Measurements from ENCODE around the gene SMYD3. TPM values are rescaled to one million over a fixed set of nuclear protein-coding genes. Genes with fewer than 3 reads are reported as not detected.

SMYD3 gene
- total RNA-seq, 1 experiment from 2014 or later: 17.4 TPM

DNA sequence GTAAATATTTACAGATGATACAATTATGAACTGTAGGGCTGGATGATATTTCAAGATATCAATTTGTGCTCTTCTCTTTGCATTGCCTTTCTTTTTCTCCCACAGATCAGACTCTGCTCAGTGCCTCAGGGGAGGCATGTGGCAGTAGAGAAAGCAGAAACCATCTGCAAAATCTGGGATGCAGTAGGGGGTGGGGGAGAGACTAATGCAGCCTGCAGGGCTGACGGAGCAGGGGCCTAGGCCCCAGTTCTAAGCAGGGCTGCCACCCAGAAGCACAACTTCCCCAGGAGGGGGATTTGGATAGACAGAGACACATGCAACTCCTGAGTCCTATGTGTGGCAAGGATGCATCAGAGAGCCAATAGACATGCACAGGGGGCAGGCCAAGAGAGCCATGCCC, 511.6 kb downstream of the SMYD3 start:
- Histone ChIP-seq H3K27ac (ENCODE audit: low read length) (no peak overlapping the region), H3K4me1 (ENCODE audit: control insufficient read depth, insufficient read depth, low read length) (peaks cover 4% of the 10 kb centered on the region; the same call in 1 of the 2 replicates), H3K9me3 (ENCODE audit: control insufficient read depth, insufficient read depth, low read depth, low read length) (no peaks in the 10 kb centered on the region), H3K4me3 (ENCODE audit: low read depth in 2 of 2, low read length in 2 of 2) (no peak overlapping the region), H3K27me3 (ENCODE audit: control insufficient read depth, insufficient read depth, low read length) (no peaks in the 10 kb centered on the region), H3K36me3 (ENCODE audit: control insufficient read depth, insufficient read depth, low read length) (no peaks in the 10 kb centered on the region)
- intact Hi-C loops (cut with micrococcal nuclease; ENCODE audit: unreplicated experiment): no loop called here
- BruUV-seq (replicated peaks): no TSS peak
- ATAC-seq (no peak), DNase-seq (ENCODE audit: low read depth, low spot score) (no peak)
- TF ChIP-seq POLR2AphosphoS5 (IDR thresholded peaks at IDR 0.05; ENCODE audit: low read depth, low read length): no peak
- TF ChIP-seq SIN3A (IDR thresholded peaks at IDR 0.05; ENCODE audit: borderline replicate concordance, insufficient read depth, low read depth, low read length): no peak
- TF ChIP-seq, protein P1, sequence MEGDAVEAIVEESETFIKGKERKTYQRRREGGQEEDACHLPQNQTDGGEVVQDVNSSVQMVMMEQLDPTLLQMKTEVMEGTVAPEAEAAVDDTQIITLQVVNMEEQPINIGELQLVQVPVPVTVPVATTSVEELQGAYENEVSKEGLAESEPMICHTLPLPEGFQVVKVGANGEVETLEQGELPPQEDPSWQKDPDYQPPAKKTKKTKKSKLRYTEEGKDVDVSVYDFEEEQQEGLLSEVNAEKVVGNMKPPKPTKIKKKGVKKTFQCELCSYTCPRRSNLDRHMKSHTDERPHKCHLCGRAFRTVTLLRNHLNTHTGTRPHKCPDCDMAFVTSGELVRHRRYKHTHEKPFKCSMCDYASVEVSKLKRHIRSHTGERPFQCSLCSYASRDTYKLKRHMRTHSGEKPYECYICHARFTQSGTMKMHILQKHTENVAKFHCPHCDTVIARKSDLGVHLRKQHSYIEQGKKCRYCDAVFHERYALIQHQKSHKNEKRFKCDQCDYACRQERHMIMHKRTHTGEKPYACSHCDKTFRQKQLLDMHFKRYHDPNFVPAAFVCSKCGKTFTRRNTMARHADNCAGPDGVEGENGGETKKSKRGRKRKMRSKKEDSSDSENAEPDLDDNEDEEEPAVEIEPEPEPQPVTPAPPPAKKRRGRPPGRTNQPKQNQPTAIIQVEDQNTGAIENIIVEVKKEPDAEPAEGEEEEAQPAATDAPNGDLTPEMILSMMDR (IDR thresholded peaks at IDR 0.05): no peak
- TF ChIP-seq, protein P2, sequence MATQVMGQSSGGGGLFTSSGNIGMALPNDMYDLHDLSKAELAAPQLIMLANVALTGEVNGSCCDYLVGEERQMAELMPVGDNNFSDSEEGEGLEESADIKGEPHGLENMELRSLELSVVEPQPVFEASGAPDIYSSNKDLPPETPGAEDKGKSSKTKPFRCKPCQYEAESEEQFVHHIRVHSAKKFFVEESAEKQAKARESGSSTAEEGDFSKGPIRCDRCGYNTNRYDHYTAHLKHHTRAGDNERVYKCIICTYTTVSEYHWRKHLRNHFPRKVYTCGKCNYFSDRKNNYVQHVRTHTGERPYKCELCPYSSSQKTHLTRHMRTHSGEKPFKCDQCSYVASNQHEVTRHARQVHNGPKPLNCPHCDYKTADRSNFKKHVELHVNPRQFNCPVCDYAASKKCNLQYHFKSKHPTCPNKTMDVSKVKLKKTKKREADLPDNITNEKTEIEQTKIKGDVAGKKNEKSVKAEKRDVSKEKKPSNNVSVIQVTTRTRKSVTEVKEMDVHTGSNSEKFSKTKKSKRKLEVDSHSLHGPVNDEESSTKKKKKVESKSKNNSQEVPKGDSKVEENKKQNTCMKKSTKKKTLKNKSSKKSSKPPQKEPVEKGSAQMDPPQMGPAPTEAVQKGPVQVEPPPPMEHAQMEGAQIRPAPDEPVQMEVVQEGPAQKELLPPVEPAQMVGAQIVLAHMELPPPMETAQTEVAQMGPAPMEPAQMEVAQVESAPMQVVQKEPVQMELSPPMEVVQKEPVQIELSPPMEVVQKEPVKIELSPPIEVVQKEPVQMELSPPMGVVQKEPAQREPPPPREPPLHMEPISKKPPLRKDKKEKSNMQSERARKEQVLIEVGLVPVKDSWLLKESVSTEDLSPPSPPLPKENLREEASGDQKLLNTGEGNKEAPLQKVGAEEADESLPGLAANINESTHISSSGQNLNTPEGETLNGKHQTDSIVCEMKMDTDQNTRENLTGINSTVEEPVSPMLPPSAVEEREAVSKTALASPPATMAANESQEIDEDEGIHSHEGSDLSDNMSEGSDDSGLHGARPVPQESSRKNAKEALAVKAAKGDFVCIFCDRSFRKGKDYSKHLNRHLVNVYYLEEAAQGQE (IDR thresholded peaks at IDR 0.05; ENCODE audit: insufficient read depth in 1 of 2, low read depth in 2 of 2, low read length in 1 of 2): no peak
- no peak for TF ChIP-seq TCF7L2 (IDR thresholded peaks at IDR 0.05; ENCODE audit: low read depth, low read length)
- in situ Hi-C loops (cut with HindIII; ENCODE audit: low pct_unique_long_range_greater_than_20kb, low sequenced_read_pairs): no loop called here
- POLR2A ChIA-PET: no interaction called here
- CTCF ChIA-PET: no interaction called here

DNA sequence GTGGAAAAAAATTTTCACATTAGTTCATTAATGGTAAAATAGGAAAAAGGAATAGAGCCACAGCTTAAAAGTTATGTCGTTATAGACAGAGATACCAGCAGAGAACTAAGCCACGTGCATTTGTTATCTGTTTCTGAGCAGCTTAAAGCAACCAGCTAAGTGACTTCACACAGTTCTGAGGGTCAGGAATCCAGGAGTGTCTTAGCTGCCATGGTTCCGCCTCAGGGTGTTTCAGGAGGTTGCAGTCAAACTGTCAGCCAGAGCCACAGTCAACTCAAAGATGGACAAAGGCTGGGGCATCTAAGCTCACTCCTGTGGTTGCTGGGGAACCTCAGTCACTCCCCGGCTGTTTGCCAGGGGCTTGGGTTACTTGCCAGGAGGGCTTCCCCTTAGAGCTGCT, 515.8 kb downstream of the SMYD3 start:
- ChIA-PET POLR2A (no interaction called here), CTCF (no interaction called here)
- in situ Hi-C loops (cut with HindIII; ENCODE audit: low pct_unique_long_range_greater_than_20kb, low sequenced_read_pairs) (no loop called here), intact Hi-C loops (cut with micrococcal nuclease; ENCODE audit: unreplicated experiment) (no loop called here)
- TF ChIP-seq, protein P1 (IDR thresholded peaks at IDR 0.05): no peak
- TF ChIP-seq TCF7L2 (IDR thresholded peaks at IDR 0.05; ENCODE audit: low read depth, low read length): no peak
- TF ChIP-seq, protein P2 (IDR thresholded peaks at IDR 0.05; ENCODE audit: insufficient read depth in 1 of 2, low read depth in 2 of 2, low read length in 1 of 2): no peak
- TF ChIP-seq SIN3A (IDR thresholded peaks at IDR 0.05; ENCODE audit: borderline replicate concordance, insufficient read depth, low read depth, low read length): no peak
- no peak for TF ChIP-seq POLR2AphosphoS5 (IDR thresholded peaks at IDR 0.05; ENCODE audit: low read depth, low read length)
- Histone ChIP-seq H3K9me3 (ENCODE audit: control insufficient read depth, insufficient read depth, low read depth, low read length) (no peaks in the 10 kb centered on the region), H3K27ac (ENCODE audit: low read length) (no peak overlapping the region), H3K4me1 (ENCODE audit: control insufficient read depth, insufficient read depth, low read length) (peaks cover 15% of the 10 kb centered on the region), H3K4me3 (ENCODE audit: low read depth in 2 of 2, low read length in 2 of 2) (no peak overlapping the region), H3K27me3 (ENCODE audit: control insufficient read depth, insufficient read depth, low read length) (no peaks in the 10 kb centered on the region), H3K36me3 (ENCODE audit: control insufficient read depth, insufficient read depth, low read length) (no peaks in the 10 kb centered on the region)
- DNase-seq (ENCODE audit: low read depth, low spot score) (no peak), ATAC-seq (no peak)
- no TSS peak for BruUV-seq (replicated peaks)

All from Panc1 (cell line).